Activated naive CD4-positive, alpha-beta T cell treated with anti-CD3 and anti-CD28 coated beads for 36 hours (primary cell): ENCODE measurements around the gene SV2A. TPM values are rescaled to one million over a fixed set of nuclear protein-coding genes. Genes with fewer than 3 reads are reported as not detected.
"Not testable (repeated sequence)": the region's sequence is repeated elsewhere in the genome, so short reads cannot be mapped to it uniquely, and the experiment has no call there.

ENCODE experiments used
- CTCF ChIA-PET: fragments of 350-600 bp; sonication (Branson Sonifier 250); formaldehyde crosslinking; loops from one replicate; lab custom pipeline; 2021; ENCODE audit warnings: antibody characterized with exemption; lab: Charles Lee
- DNase-seq: peaks from one replicate; pipeline ENCODE4 v3.0.0-alpha.2; 2020
- H3K27ac Mint-ChIP-seq: one replicate; pipeline ENCODE4 v1.8.0; 2021; ENCODE audit warnings: mild to moderate bottlenecking, mixed read lengths
- H3K27me3 Mint-ChIP-seq: one replicate; pipeline ENCODE4 v1.8.0; 2021; ENCODE audit warnings: low read depth, mixed read lengths
- H3K36me3 Mint-ChIP-seq: one replicate; pipeline ENCODE4 v1.8.0; 2021; ENCODE audit warnings: low read depth, mixed read lengths
- H3K4me1 Mint-ChIP-seq: one replicate; pipeline ENCODE4 v1.8.0; 2021; ENCODE audit warnings: low read depth, mixed read lengths
- H3K4me3 Mint-ChIP-seq: one replicate; pipeline ENCODE4 v1.8.0; 2021; ENCODE audit warnings: mild to moderate bottlenecking, moderate library complexity, mixed read lengths
- H3K9me3 Mint-ChIP-seq: one replicate; pipeline ENCODE4 v1.8.0; 2021; ENCODE audit warnings: mixed read lengths
- intact Hi-C: fragments of 100-400 bp; cut with micrococcal nuclease; formaldehyde crosslinking; loops from one replicate; pipeline ENCODE4 v1.15.1; 2023
- total RNA-seq, 2 experiments: library from RNA; stranded (reverse); gene quantifications; one replicate each; pipeline ENCODE4 v1.2.3, GENCODE V29; 2021

The SV2A gene
- total RNA-seq, 2 experiments from 2014 or later = 8.2 to 8.6 TPM

- peaks cover 2% of the 10 kb centered on the region for H3K36me3 Mint-ChIP-seq
- H3K4me1 Mint-ChIP-seq = peaks cover 21% of the 10 kb centered on the region
- intact Hi-C loops = no loop called here
- CTCF ChIA-PET = interaction anchor here (1.4 kb wide), 1 partner anchor 303 kb away, joined by 3 read pairs; no protein-coding TSS in a partner anchor
- H3K27me3 Mint-ChIP-seq = no peaks in the 10 kb centered on the region
- peak; percentile 63 for DNase-seq
- H3K9me3 Mint-ChIP-seq = no peaks in the 10 kb centered on the region
- no peak overlapping the region for H3K27ac Mint-ChIP-seq
- H3K4me3 Mint-ChIP-seq = no peak overlapping the region
Measured at GRCh38 chr1:149884433-149885338, 33.0 kb downstream of the SV2A start.

GRCh38 chr1:149883598-149884247 lies 33.9 kb downstream of the SV2A start:
- H3K4me1 Mint-ChIP-seq = peaks cover 29% of the 10 kb centered on the region
- peaks cover 2% of the 10 kb centered on the region for H3K36me3 Mint-ChIP-seq
- H3K9me3 Mint-ChIP-seq = no peaks in the 10 kb centered on the region
- H3K27me3 Mint-ChIP-seq = no peaks in the 10 kb centered on the region
- H3K4me3 Mint-ChIP-seq = no peak overlapping the region
- CTCF ChIA-PET = interaction anchor here (1.4 kb wide), 1 partner anchor 304 kb away, joined by 3 read pairs; no protein-coding TSS in a partner anchor
- H3K27ac Mint-ChIP-seq = no peak overlapping the region
- intact Hi-C loops = no loop called here
- no peak for DNase-seq

GRCh38 chr1:149881876-149882275 lies 35.8 kb downstream of the SV2A start:
- intact Hi-C loops = no loop called here
- CTCF ChIA-PET = no interaction called here
- Mint-ChIP-seq H3K4me1 (peaks cover 36% of the 10 kb centered on the region), H3K27ac (peak overlapping the region; percentile 64), H3K4me3 (no peak overlapping the region), H3K27me3 (no peaks in the 10 kb centered on the region), H3K9me3 (no peaks in the 10 kb centered on the region), H3K36me3 (no peaks in the 10 kb centered on the region)
- DNase-seq = no peak

GRCh38 chr1:149879556-149879955 lies 38.1 kb downstream of the SV2A start:
- Mint-ChIP-seq H3K9me3 (no peaks in the 10 kb centered on the region), H3K36me3 (no peaks in the 10 kb centered on the region), H3K4me3 (no peak overlapping the region), H3K4me1 (peaks cover 36% of the 10 kb centered on the region), H3K27ac (peak overlapping the region; percentile 67), H3K27me3 (no peaks in the 10 kb centered on the region)
- CTCF ChIA-PET = no interaction called here
- DNase-seq = no peak
- intact Hi-C loops = no loop called here

- intact Hi-C loops = no loop called here
- peaks cover 35% of the 10 kb centered on the region for H3K4me1 Mint-ChIP-seq
- no peaks in the 10 kb centered on the region for H3K9me3 Mint-ChIP-seq
- DNase-seq = no peak
- no peak overlapping the region for H3K4me3 Mint-ChIP-seq
- H3K36me3 Mint-ChIP-seq = no peaks in the 10 kb centered on the region
- H3K27me3 Mint-ChIP-seq = no peaks in the 10 kb centered on the region
- CTCF ChIA-PET = no interaction called here
- H3K27ac Mint-ChIP-seq = no peak overlapping the region
Measured at GRCh38 chr1:149877211-149877946, 40.3 kb downstream of the SV2A start.

- H3K4me3 Mint-ChIP-seq, H3K4me1 Mint-ChIP-seq, DNase-seq, H3K27me3 Mint-ChIP-seq, H3K27ac Mint-ChIP-seq, H3K9me3 Mint-ChIP-seq, CTCF ChIA-PET, H3K36me3 Mint-ChIP-seq, intact Hi-C loops: not testable (repeated sequence)
Measured at GRCh38 chr1:149873060-149873459, 44.6 kb downstream of the SV2A start.

- H3K36me3 Mint-ChIP-seq, H3K4me3 Mint-ChIP-seq, H3K4me1 Mint-ChIP-seq, H3K27me3 Mint-ChIP-seq, DNase-seq, intact Hi-C loops, CTCF ChIA-PET, H3K27ac Mint-ChIP-seq, H3K9me3 Mint-ChIP-seq: not testable (repeated sequence)
Measured at GRCh38 chr1:149866887-149867286, 50.8 kb downstream of the SV2A start.

- DNase-seq, H3K4me1 Mint-ChIP-seq, CTCF ChIA-PET, intact Hi-C loops, H3K27ac Mint-ChIP-seq, H3K4me3 Mint-ChIP-seq, H3K27me3 Mint-ChIP-seq, H3K36me3 Mint-ChIP-seq, H3K9me3 Mint-ChIP-seq: not testable (repeated sequence)
Measured at GRCh38 chr1:149861497-149862054, 56.1 kb downstream of the SV2A start.

- DNase-seq, H3K4me3 Mint-ChIP-seq, H3K4me1 Mint-ChIP-seq, H3K27me3 Mint-ChIP-seq, H3K27ac Mint-ChIP-seq, H3K9me3 Mint-ChIP-seq, H3K36me3 Mint-ChIP-seq, intact Hi-C loops, CTCF ChIA-PET: not testable (repeated sequence)
Measured at GRCh38 chr1:149860684-149861496, 56.8 kb downstream of the SV2A start.

GRCh38 chr1:149860271-149860670 lies 57.4 kb downstream of the SV2A start:
- H3K4me1 Mint-ChIP-seq, H3K4me3 Mint-ChIP-seq, H3K9me3 Mint-ChIP-seq: not testable (repeated sequence)

More at GRCh38 chr1:149860271-149860670, 57.4 kb downstream of the SV2A start:
- CTCF ChIA-PET, intact Hi-C loops, H3K27ac Mint-ChIP-seq, H3K36me3 Mint-ChIP-seq, DNase-seq, H3K27me3 Mint-ChIP-seq: not testable (repeated sequence)
